ENCODE results near the gene MMAB. TPM values are rescaled to one million over a fixed set of nuclear protein-coding genes. Genes with fewer than 3 reads are reported as not detected.
A peak's percentile ranks its signal among the peaks of the same experiment; 100 is the strongest.

The MMAB gene
- total and polyA plus RNA-seq, 2 experiments from 2014 or later, result 6.7 to 26.8 TPM

GRCh38 chr12:109540526-109541412, 32.5 kb downstream of the MMAB start:
- Histone ChIP-seq H3K27ac (no peak overlapping the region), H3K4me1 (ENCODE audit: insufficient read depth) (peaks cover 24% of the 10 kb centered on the region)

GRCh38 chr12:109539508-109539907, 33.8 kb downstream of the MMAB start:
- H3K4me2 ChIP-seq (ENCODE audit: unreplicated experiment), result peak overlapping the region; percentile 10
- no peaks in the 10 kb centered on the region for H3K9me3 ChIP-seq (ENCODE audit: low read depth)
- peak; percentile 64 for DNase-seq
- H3K9me2 ChIP-seq (ENCODE audit: insufficient read depth), result no peaks in the 10 kb centered on the region
- H3K36me3 ChIP-seq (ENCODE audit: low read depth), result no peaks in the 10 kb centered on the region
- H4K20me1 ChIP-seq (ENCODE audit: insufficient read depth), result no peaks in the 10 kb centered on the region
- no peak overlapping the region for H3K27ac ChIP-seq
- H2AFZ ChIP-seq, result no peak overlapping the region
- no peak for TF ChIP-seq EZH2phosphoT487 (IDR thresholded peaks at IDR 0.05; ENCODE audit: insufficient read depth, low read depth)
- TF ChIP-seq EZH2 (IDR thresholded peaks at IDR 0.05; ENCODE audit: insufficient read depth, poor library complexity, severe bottlenecking), result no peak
- WGBS, 2 experiments (ENCODE audit: low coverage in 1 of 2, low lambda C conversion rate in 2 of 2, missing lambda C conversion rate in 2 of 2), result 34% methylated on average over 9 of the region's 9 CpGs
- H3K4me3 ChIP-seq, result no peak overlapping the region
- no peaks in the 10 kb centered on the region for H3K27me3 ChIP-seq (replicated peaks; ENCODE audit: insufficient read depth)
- no peak overlapping the region for H3K9ac ChIP-seq
- 0 out of 2 replicates have a peak, but pooled peaks cover 1% of the 10 kb centered on the region for H3F3A ChIP-seq (ENCODE audit: insufficient read depth)
- in situ Hi-C loops (cut with MboI), result no loop called here
- no peaks in the 10 kb centered on the region for H3K79me2 ChIP-seq (ENCODE audit: insufficient read depth)
- peaks cover 13% of the 10 kb centered on the region for H3K4me1 ChIP-seq (ENCODE audit: insufficient read depth)

More at GRCh38 chr12:109540526-109541412, 32.5 kb downstream of the MMAB start:
- Histone ChIP-seq H2AFZ (no peak overlapping the region), H3K9me2 (ENCODE audit: insufficient read depth) (no peaks in the 10 kb centered on the region), H3K79me2 (ENCODE audit: insufficient read depth) (no peaks in the 10 kb centered on the region), H4K20me1 (ENCODE audit: insufficient read depth) (no peaks in the 10 kb centered on the region), H3K36me3 (ENCODE audit: low read depth) (no peaks in the 10 kb centered on the region), H3K9me3 (ENCODE audit: low read depth) (no peaks in the 10 kb centered on the region), H3K4me2 (ENCODE audit: unreplicated experiment) (no peak overlapping the region), H3F3A (ENCODE audit: insufficient read depth) (0 out of 2 replicates have a peak, but pooled peaks cover 5% of the 10 kb centered on the region), H3K9ac (no peak overlapping the region), H3K4me3 (no peak overlapping the region), H3K27me3 (replicated peaks; ENCODE audit: insufficient read depth) (no peaks in the 10 kb centered on the region)
- no peak for DNase-seq
- TF ChIP-seq EZH2phosphoT487 (IDR thresholded peaks at IDR 0.05; ENCODE audit: insufficient read depth, low read depth) (no peak), EZH2 (IDR thresholded peaks at IDR 0.05; ENCODE audit: insufficient read depth, poor library complexity, severe bottlenecking) (no peak)
- 78 to 80% methylated on average over 15 to 16 of the region's 16 CpGs for WGBS, 2 experiments (ENCODE audit: low coverage in 1 of 2, low lambda C conversion rate in 2 of 2, missing lambda C conversion rate in 2 of 2)
- in situ Hi-C loops (cut with MboI), result no loop called here

GRCh38 chr12:109538191-109538863, 35.0 kb downstream of the MMAB start:
- DNase-seq, result no peak
- H3K36me3 ChIP-seq (ENCODE audit: low read depth), result no peaks in the 10 kb centered on the region
- no peaks in the 10 kb centered on the region for H3K27me3 ChIP-seq (replicated peaks; ENCODE audit: insufficient read depth)
- no peaks in the 10 kb centered on the region for H3F3A ChIP-seq (ENCODE audit: insufficient read depth)
- no peak overlapping the region for H3K4me2 ChIP-seq (ENCODE audit: unreplicated experiment)
- no peak for TF ChIP-seq EZH2 (IDR thresholded peaks at IDR 0.05; ENCODE audit: insufficient read depth, poor library complexity, severe bottlenecking)
- no peak for TF ChIP-seq EZH2phosphoT487 (IDR thresholded peaks at IDR 0.05; ENCODE audit: insufficient read depth, low read depth)
- H3K9ac ChIP-seq, result no peak overlapping the region
- no peak overlapping the region for H3K27ac ChIP-seq
- H3K9me2 ChIP-seq (ENCODE audit: insufficient read depth), result no peaks in the 10 kb centered on the region
- H3K9me3 ChIP-seq (ENCODE audit: low read depth), result no peaks in the 10 kb centered on the region
- in situ Hi-C loops (cut with MboI), result no loop called here
- H2AFZ ChIP-seq, result no peak overlapping the region
- H3K79me2 ChIP-seq (ENCODE audit: insufficient read depth), result no peaks in the 10 kb centered on the region
- H3K4me1 ChIP-seq (ENCODE audit: insufficient read depth), result peaks cover 12% of the 10 kb centered on the region; the same call in 1 of the 2 replicates
- H4K20me1 ChIP-seq (ENCODE audit: insufficient read depth), result no peaks in the 10 kb centered on the region
- WGBS, 2 experiments (ENCODE audit: low coverage in 1 of 2, low lambda C conversion rate in 2 of 2, missing lambda C conversion rate in 2 of 2), result 93 to 95% methylated on average over 16 of the region's 16 CpGs
- no peak overlapping the region for H3K4me3 ChIP-seq

GRCh38 chr12:109537136-109537535, 36.2 kb downstream of the MMAB start:
- Histone ChIP-seq H3K4me1 (ENCODE audit: insufficient read depth) (peaks cover 12% of the 10 kb centered on the region; the same call in 1 of the 2 replicates), H3K36me3 (ENCODE audit: low read depth) (no peaks in the 10 kb centered on the region), H3F3A (ENCODE audit: insufficient read depth) (no peaks in the 10 kb centered on the region), H4K20me1 (ENCODE audit: insufficient read depth) (no peaks in the 10 kb centered on the region), H2AFZ (no peak overlapping the region), H3K4me3 (no peak overlapping the region), H3K27me3 (replicated peaks; ENCODE audit: insufficient read depth) (no peaks in the 10 kb centered on the region), H3K79me2 (ENCODE audit: insufficient read depth) (no peaks in the 10 kb centered on the region), H3K4me2 (ENCODE audit: unreplicated experiment) (no peak overlapping the region), H3K27ac (no peak overlapping the region), H3K9me2 (ENCODE audit: insufficient read depth) (no peaks in the 10 kb centered on the region), H3K9ac (no peak overlapping the region), H3K9me3 (ENCODE audit: low read depth) (no peaks in the 10 kb centered on the region)
- no peak for TF ChIP-seq EZH2 (IDR thresholded peaks at IDR 0.05; ENCODE audit: insufficient read depth, poor library complexity, severe bottlenecking)
- TF ChIP-seq EZH2phosphoT487 (IDR thresholded peaks at IDR 0.05; ENCODE audit: insufficient read depth, low read depth), result no peak
- in situ Hi-C loops (cut with MboI), result no loop called here
- DNase-seq, result no peak
- 90 to 93% methylated on average over 8 of the region's 8 CpGs for WGBS, 2 experiments (ENCODE audit: low coverage in 1 of 2, low lambda C conversion rate in 2 of 2, missing lambda C conversion rate in 2 of 2)

Data from GM23248 (cell line).